ENCODE results near the gene NPPB.

Gene NPPB

GRCh38 chr1:11881749-11882441, 23.1 kb upstream of the NPPB start:
- no peaks in the 10 kb centered on the region for H3K27me3 ChIP-seq
- no peak for DNase-seq
- H3K4me1 ChIP-seq, result peaks cover 18% of the 10 kb centered on the region
- no peaks in the 10 kb centered on the region for H3K36me3 ChIP-seq
- H3K9me3 ChIP-seq, result no peaks in the 10 kb centered on the region
- TF ChIP-seq CTCF (IDR thresholded peaks at IDR 0.05; ENCODE audit: low read depth, low read length), result no peak
- no peak overlapping the region for H3K4me3 ChIP-seq (ENCODE audit: low read depth, low read length)

GRCh38 chr1:11880911-11881748, 22.4 kb upstream of the NPPB start:
- H3K36me3 ChIP-seq, result no peaks in the 10 kb centered on the region
- no peaks in the 10 kb centered on the region for H3K9me3 ChIP-seq
- H3K4me3 ChIP-seq (ENCODE audit: low read depth, low read length), result no peak overlapping the region
- H3K4me1 ChIP-seq, result peaks cover 18% of the 10 kb centered on the region
- peak; percentile 78 for DNase-seq
- TF ChIP-seq CTCF (IDR thresholded peaks at IDR 0.05; ENCODE audit: low read depth, low read length), result no peak
- no peaks in the 10 kb centered on the region for H3K27me3 ChIP-seq

- Histone ChIP-seq H3K36me3 (no peaks in the 10 kb centered on the region), H3K9me3 (no peaks in the 10 kb centered on the region), H3K27me3 (no peaks in the 10 kb centered on the region), H3K4me1 (peaks cover 18% of the 10 kb centered on the region), H3K4me3 (ENCODE audit: low read depth, low read length) (no peak overlapping the region)
- no peak for TF ChIP-seq CTCF (IDR thresholded peaks at IDR 0.05; ENCODE audit: low read depth, low read length)
- DNase-seq, result no peak
These were observed 21.4 kb upstream of the NPPB start for GRCh38 chr1:11880181-11880575.

- no peak for DNase-seq
- Histone ChIP-seq H3K27me3 (no peaks in the 10 kb centered on the region), H3K36me3 (no peaks in the 10 kb centered on the region), H3K9me3 (no peaks in the 10 kb centered on the region), H3K4me3 (ENCODE audit: low read depth, low read length) (no peak overlapping the region), H3K4me1 (peaks cover 18% of the 10 kb centered on the region)
- no peak for TF ChIP-seq CTCF (IDR thresholded peaks at IDR 0.05; ENCODE audit: low read depth, low read length)
These were observed 20.8 kb upstream of the NPPB start for GRCh38 chr1:11879311-11880180.

- DNase-seq, result no peak
- Histone ChIP-seq H3K9me3 (no peaks in the 10 kb centered on the region), H3K27me3 (no peaks in the 10 kb centered on the region)
These were observed 20.1 kb upstream of the NPPB start for GRCh38 chr1:11878891-11879190.

More at GRCh38 chr1:11878891-11879190, 20.1 kb upstream of the NPPB start:
- H3K36me3 ChIP-seq, result no peaks in the 10 kb centered on the region
- TF ChIP-seq CTCF (IDR thresholded peaks at IDR 0.05; ENCODE audit: low read depth, low read length), result no peak
- no peak overlapping the region for H3K4me3 ChIP-seq (ENCODE audit: low read depth, low read length)
- peaks cover 18% of the 10 kb centered on the region for H3K4me1 ChIP-seq

All from BE2C (cell line).